IMR-90 (cell line): ENCODE data around the gene ACOX1. TPM values are rescaled to one million over a fixed set of nuclear protein-coding genes. Genes with fewer than 3 reads are reported as not detected.

Experiments used
- ATAC-seq: fragments of 200-7000 bp; cut with Tn5 transposase; 2 replicates; pipeline ENCODE4 v1.9.1; 2020; ENCODE audit warnings: low read depth, mild to moderate bottlenecking, moderate library complexity
- BruUV-seq: library from RNA; stranded (reverse); fragments of 400-500 nt; replicated peaks from 2 replicates; lab custom pipeline; 2021; lab: Mats Ljungman, UMichigan
- CTCF ChIA-PET: fragments of 300-600 bp; formaldehyde crosslinking; extraction: SDS; loops from one replicate; lab custom pipeline; 2021; ENCODE audit warnings: antibody characterized with exemption; lab: Yijun Ruan, JAX
- POLR2A ChIA-PET: fragments of 300-600 bp; sonication (Branson Sonifier 250); formaldehyde crosslinking; loops from one replicate; lab custom pipeline; 2022; ENCODE audit warnings: antibody characterized with exemption; ENCODE audit not compliant: unreplicated experiment; lab: Charles Lee
- DNase-seq: peaks from one replicate; pipeline ENCODE4 v3.0.0; 2013
- H2AFZ ChIP-seq: replicated peaks from 2 replicates; pipeline ENCODE3; 2013; ENCODE audit warnings: low read length, mild to moderate bottlenecking; ENCODE audit not compliant: poor library complexity
- H2AK5ac ChIP-seq: 2 replicates; pipeline ENCODE4 v1.6.1; 2013; ENCODE audit warnings: low read depth, low read length, inconsistent platforms
- H2AK9ac ChIP-seq: replicated peaks from 2 replicates; pipeline ENCODE3; 2013; ENCODE audit warnings: mild to moderate bottlenecking, low read depth, low read length, moderate library complexity; ENCODE audit not compliant: poor library complexity
- H2BK120ac ChIP-seq: 2 replicates; pipeline ENCODE4 v1.6.1; 2013; ENCODE audit warnings: low read depth, low read length, inconsistent platforms
- H2BK15ac ChIP-seq: 3 replicates; pipeline ENCODE4 v1.6.1; 2013; ENCODE audit warnings: low read depth, low read length, inconsistent platforms
- H2BK20ac ChIP-seq: 2 replicates; pipeline ENCODE4 v1.6.1; 2013; ENCODE audit warnings: low read depth, mild to moderate bottlenecking, inconsistent platforms, low read length, moderate library complexity
- H2BK5ac ChIP-seq: 2 replicates; pipeline ENCODE4 v1.6.1; 2013; ENCODE audit warnings: mild to moderate bottlenecking, low read depth, low read length, inconsistent platforms; ENCODE audit not compliant: poor library complexity, severe bottlenecking
- H3K14ac ChIP-seq: replicated peaks from 2 replicates; pipeline ENCODE4 v1.6.1; 2013; ENCODE audit warnings: low read depth, low read length, inconsistent platforms
- H3K18ac ChIP-seq: 2 replicates; pipeline ENCODE4 v1.6.1; 2013; ENCODE audit warnings: low read depth, low read length, control low read depth
- H3K23ac ChIP-seq: 2 replicates; pipeline ENCODE4 v1.6.1; 2013; ENCODE audit warnings: low read depth, low read length, inconsistent platforms
- H3K27ac ChIP-seq: 2 replicates; pipeline ENCODE4 v1.5.1; 2013; ENCODE audit warnings: mild to moderate bottlenecking, control low read depth, low read length; ENCODE audit not compliant: insufficient read depth
- H3K27me3 ChIP-seq: 2 replicates; pipeline ENCODE4 v1.6.1; 2013; ENCODE audit warnings: low read length; ENCODE audit not compliant: control insufficient read depth, insufficient read depth
- H3K36me3 ChIP-seq: 2 replicates; pipeline ENCODE4 v1.6.1; 2013; ENCODE audit warnings: low read length, mixed read lengths; ENCODE audit not compliant: control insufficient read depth, insufficient read depth
- H3K4ac ChIP-seq: 2 replicates; pipeline ENCODE4 v1.6.1; 2013; ENCODE audit warnings: low read depth, low read length, inconsistent platforms
- H3K4me1 ChIP-seq: 2 replicates; pipeline ENCODE4 v1.6.1; 2013; ENCODE audit warnings: low read length, mixed read lengths; ENCODE audit not compliant: control insufficient read depth, insufficient read depth
- H3K4me2 ChIP-seq: 2 replicates; pipeline ENCODE4 v1.6.1; 2013; ENCODE audit warnings: low read depth, mild to moderate bottlenecking, control low read depth, low read length, moderate library complexity
- H3K4me3 ChIP-seq: 2 replicates; pipeline ENCODE4 v1.5.1; 2013; ENCODE audit warnings: low read depth, mild to moderate bottlenecking, control low read depth, low read length, moderate library complexity; ENCODE audit not compliant: insufficient read depth
- H3K56ac ChIP-seq: 2 replicates; pipeline ENCODE4 v1.6.1; 2013; ENCODE audit warnings: low read length, inconsistent platforms; ENCODE audit not compliant: insufficient read depth; ENCODE audit errors: extremely low read depth
- H3K79me1 ChIP-seq, 2 experiments: 2 replicates each; pipeline ENCODE4 v1.6.1; 2013; ENCODE audit warnings: low read length in 2 of 2, inconsistent platforms in 1 of 2, low read depth in 1 of 2
- H3K9ac ChIP-seq: 2 replicates; pipeline ENCODE4 v1.6.1; 2013; ENCODE audit warnings: low read depth, low read length, control low read depth
- H3K9me1 ChIP-seq: 2 replicates; pipeline ENCODE4 v1.6.1; 2013; ENCODE audit warnings: low read length, inconsistent platforms; ENCODE audit not compliant: insufficient read depth
- H3K9me3 ChIP-seq: 2 replicates; pipeline ENCODE4 v1.6.1; 2013; ENCODE audit warnings: low read length; ENCODE audit not compliant: control insufficient read depth, insufficient read depth
- H4K20me1 ChIP-seq: 2 replicates; pipeline ENCODE4 v1.6.1; 2013; ENCODE audit warnings: low read length, inconsistent platforms; ENCODE audit not compliant: insufficient read depth
- H4K5ac ChIP-seq: 2 replicates; pipeline ENCODE4 v1.6.1; 2013; ENCODE audit warnings: mild to moderate bottlenecking, low read depth, low read length, control low read depth
- H4K8ac ChIP-seq, 2 experiments: 2 replicates each; pipeline ENCODE4 v1.6.1; 2013; ENCODE audit warnings: low read depth in 2 of 2, low read length in 2 of 2, control low read depth in 1 of 2, inconsistent platforms in 1 of 2
- H4K91ac ChIP-seq: 2 replicates; pipeline ENCODE4 v1.6.1; 2013; ENCODE audit warnings: low read depth, low read length, inconsistent platforms; ENCODE audit not compliant: insufficient read depth
- BHLHE40 ChIP-seq: fragments of 150-350 bp; IDR thresholded peaks from 2 replicates; pipeline ENCODE4 v1.6.1; 2016; ENCODE audit warnings: mild to moderate bottlenecking, low read depth, low read length
- CTCF ChIP-seq: conservative IDR thresholded peaks from 2 replicates; pipeline ENCODE4 v1.5.1; 2012; ENCODE audit warnings: mild to moderate bottlenecking, low read depth, low read length, improper control_type of control experiment
- ELK1 ChIP-seq: fragments of 150-350 bp; IDR thresholded peaks from 2 replicates; pipeline ENCODE4 v1.6.1; 2016; ENCODE audit warnings: low read depth, mild to moderate bottlenecking, low read length, moderate library complexity, borderline replicate concordance
- MAFK ChIP-seq: IDR thresholded peaks from 2 replicates; pipeline ENCODE4 v1.6.1; 2012; ENCODE audit warnings: low read depth, low read length, improper control_type of control experiment
- NFE2L2 ChIP-seq: fragments of 150-350 bp; IDR thresholded peaks from 2 replicates; pipeline ENCODE4 v1.6.1; 2016; ENCODE audit warnings: low read depth, mild to moderate bottlenecking, low read length
- POLR2A ChIP-seq: IDR thresholded peaks from 2 replicates; pipeline ENCODE4 v1.6.1; 2012; ENCODE audit warnings: mild to moderate bottlenecking, low read depth, low read length
- RAD21 ChIP-seq: IDR thresholded peaks from 2 replicates; pipeline ENCODE4 v1.6.1; 2012; ENCODE audit warnings: low read length, improper control_type of control experiment
- RFX5 ChIP-seq: IDR thresholded peaks from 2 replicates; pipeline ENCODE4 v1.8.0; 2012; ENCODE audit warnings: low read depth, mild to moderate bottlenecking, low read length, moderate library complexity
- SMC3 ChIP-seq: fragments of 150-350 bp; IDR thresholded peaks from 2 replicates; pipeline ENCODE4 v1.6.1; 2016; ENCODE audit warnings: low read depth, mild to moderate bottlenecking, antibody characterized with exemption, low read length, moderate library complexity
- USF2 ChIP-seq: fragments of 150-350 bp; IDR thresholded peaks from 2 replicates; pipeline ENCODE4 v1.6.1; 2017; ENCODE audit warnings: mild to moderate bottlenecking, antibody characterized with exemption, low read length, low read depth
- WGBS, 2 experiments: methylation state at CpG; one replicate each; pipeline versions ENCODE4 v1.1.5 to v1.1.7; 2013; ENCODE audit warnings: missing lambda C conversion rate in 2 of 2; ENCODE audit not compliant: insufficient read length in 1 of 2; ENCODE audit errors: extremely low coverage in 2 of 2; 5-methylcytosine and 5-hydroxymethylcytosine counted together
- dilution Hi-C: fragments of 300-500 bp; cut with HindIII; formaldehyde crosslinking; loops from one replicate; pipeline ENCODE4 v1.14.3; 2018; ENCODE audit warnings: low sequenced_read_pairs; ENCODE audit not compliant: unreplicated experiment
- in situ Hi-C: fragments of 300-500 bp; cut with MboI; formaldehyde crosslinking; loops from 3 replicates; pipeline ENCODE4 v1.14.3; 2019; ENCODE audit warnings: low sequenced_read_pairs, inconsistent platforms, mixed read lengths
- intact Hi-C: fragments of 100-400 bp; cut with micrococcal nuclease; formaldehyde crosslinking; loops from 2 replicates; pipeline ENCODE4 v1.10.0; 2022
- polyA plus RNA-seq, 3 experiments: library from polyadenylated mRNA; depleted of rRNA; stranded (reverse); fragments of >200 nt; gene quantifications; 2 replicates each; pipeline ENCODE4 v1.2.3, GENCODE V29; 2012; ENCODE audit warnings: low replicate concordance in 1 of 3
- total RNA-seq: library from RNA; depleted of rRNA; stranded (reverse); fragments of >200 nt; gene quantifications from 2 replicates; pipeline ENCODE4 v1.2.3, GENCODE V29; 2012

Gene ACOX1
- total and polyA plus RNA-seq, 2 of the 4 experiments (the other 2 are of a cell fraction) = 16.1 to 94.8 TPM

GRCh38 chr17:76013377-76013932, 34.5 kb upstream of the ACOX1 start:
- Histone ChIP-seq H3K56ac (no peak overlapping the region), H3K4ac (0 out of 2 replicates have a peak overlapping the region, but pooled peaks have one; percentile 51), H2BK120ac (no peak overlapping the region), H4K20me1 (no peaks in the 10 kb centered on the region), H3K18ac (no peak overlapping the region), H4K91ac (no peak overlapping the region), H2AK5ac (no peak overlapping the region; the same call in 1 of the 2 replicates), H3K9me3 (no peaks in the 10 kb centered on the region), H3K79me1 (no peaks in the 10 kb centered on the region), H3K14ac (peak overlapping the region; percentile 15; the same call in 1 of the 2 replicates), H3K9me1 (no peaks in the 10 kb centered on the region), H2BK20ac (no peak overlapping the region), H3K27ac (no peak overlapping the region), H4K8ac (no peak overlapping the region; a peak in 1 of 4 replicates), H3K4me1 (peaks cover 7% of the 10 kb centered on the region), H3K9ac (no peak overlapping the region), H3K4me3 (no peak overlapping the region), H2BK5ac (no peak overlapping the region), H3K23ac (no peak overlapping the region), H3K4me2 (no peak overlapping the region), H4K5ac (no peak overlapping the region), H2AFZ (peak overlapping the region; percentile 83), H3K36me3 (no peaks in the 10 kb centered on the region), H3K27me3 (peaks cover 14% of the 10 kb centered on the region; the same call in 1 of the 2 replicates), H2AK9ac (peak overlapping the region; percentile 65), H2BK15ac (no peak overlapping the region)
- CTCF ChIA-PET = interaction anchor here (1.0 to 1.5 kb wide), 7 partner anchors 8 to 286 kb away, joined by 3 to 6 read pairs (median 4); partner anchors contain the start of genes MRPL38 and SRP68
- TF ChIP-seq BHLHE40 = no peak
- no peak for TF ChIP-seq SMC3
- TF ChIP-seq MAFK = no peak
- TF ChIP-seq CTCF = no peak
- no peak for TF ChIP-seq NFE2L2
- no peak for TF ChIP-seq POLR2A
- no peak for TF ChIP-seq ELK1
- TF ChIP-seq RFX5 = no peak
- TF ChIP-seq USF2 = no peak
- no peak for TF ChIP-seq RAD21
- POLR2A ChIA-PET = no interaction called here
- ATAC-seq = peak; percentile 19; the same call in 1 of the 2 replicates
- intact Hi-C loops = no loop called here
- no peak for DNase-seq
- no TSS peak for BruUV-seq
- dilution Hi-C loops = no loop called here
- in situ Hi-C loops = loop anchor here (10.0 kb wide), 1 partner anchor 281 kb away; no protein-coding TSS in a partner anchor
- WGBS, 2 experiments = 55% methylated on average over 13 of the region's 15 CpGs; no CpG with 5 or more reads in 1 of the 2 experiments
